H9 (cell line): ENCODE data around the gene PPP1R17. TPM values are rescaled to one million over a fixed set of nuclear protein-coding genes. Genes with fewer than 3 reads are reported as not detected.

Experiments
- DNase-seq: peaks from one replicate; pipeline ENCODE4 v3.0.0-alpha.2; 2017
- H2AFZ ChIP-seq: one replicate; pipeline ENCODE4 v1.6.1; 2013; ENCODE audit warnings: mild to moderate bottlenecking, low read length, control low read depth, moderate library complexity
- H2AK5ac ChIP-seq: 2 replicates; pipeline ENCODE4 v1.6.1; 2013; ENCODE audit warnings: low read length, control low read depth, mixed read lengths; ENCODE audit not compliant: insufficient read length
- H2BK120ac ChIP-seq: one replicate; pipeline ENCODE4 v1.6.1; 2013; ENCODE audit warnings: low read depth, mild to moderate bottlenecking, low read length, control low read depth, inconsistent platforms; ENCODE audit not compliant: poor library complexity, severe bottlenecking
- H2BK12ac ChIP-seq: 2 replicates; pipeline ENCODE4 v1.6.1; 2013; ENCODE audit warnings: low read length, control low read depth, mixed read lengths, low read depth; ENCODE audit not compliant: insufficient read length
- H2BK15ac ChIP-seq: 2 replicates; pipeline ENCODE4 v1.6.1; 2013; ENCODE audit warnings: low read depth, low read length, control low read depth
- H2BK20ac ChIP-seq: one replicate; pipeline ENCODE4 v1.6.1; 2013; ENCODE audit warnings: low read depth, mild to moderate bottlenecking, low read length, control low read depth, inconsistent platforms; ENCODE audit not compliant: poor library complexity, severe bottlenecking
- H2BK5ac ChIP-seq: 2 replicates; pipeline ENCODE4 v1.6.1; 2013; ENCODE audit warnings: low read length, control low read depth, mixed read lengths; ENCODE audit not compliant: insufficient read length
- H3K14ac ChIP-seq: 2 replicates; pipeline ENCODE4 v1.6.1; 2013; ENCODE audit warnings: low read length, control low read depth; ENCODE audit not compliant: insufficient read depth
- H3K18ac ChIP-seq: 2 replicates; pipeline ENCODE4 v1.6.1; 2013; ENCODE audit warnings: low read depth, mild to moderate bottlenecking, mixed read lengths, low read length, control low read depth; ENCODE audit not compliant: insufficient read length
- H3K23ac ChIP-seq: 2 replicates; pipeline ENCODE4 v1.6.1; 2013; ENCODE audit warnings: low read length, control low read depth, mixed read lengths, low read depth; ENCODE audit not compliant: insufficient read length
- H3K23me2 ChIP-seq: 2 replicates; pipeline ENCODE4 v1.6.1; 2013; ENCODE audit warnings: low read depth, mild to moderate bottlenecking, mixed read lengths, low read length, control low read depth; ENCODE audit not compliant: insufficient read length, poor library complexity, severe bottlenecking
- H3K27ac ChIP-seq: 2 replicates; pipeline ENCODE4 v1.5.1; 2013; ENCODE audit warnings: low read length, control low read depth, mixed read lengths, low read depth; ENCODE audit not compliant: insufficient read length
- H3K27me3 ChIP-seq: 2 replicates; pipeline ENCODE4 v1.6.1; 2013; ENCODE audit warnings: low read length, control low read depth, inconsistent platforms; ENCODE audit not compliant: insufficient read depth
- H3K4ac ChIP-seq: 2 replicates; pipeline ENCODE4 v1.6.1; 2013; ENCODE audit warnings: low read depth, mild to moderate bottlenecking, control low read depth, inconsistent platforms, low read length, moderate library complexity
- H3K4me1 ChIP-seq: 2 replicates; pipeline ENCODE4 v1.6.1; 2013; ENCODE audit warnings: low read length, control low read depth, inconsistent platforms; ENCODE audit not compliant: insufficient read depth
- H3K4me2 ChIP-seq: 2 replicates; pipeline ENCODE4 v1.6.1; 2013; ENCODE audit warnings: low read length, control low read depth, mixed read lengths; ENCODE audit not compliant: insufficient read length, insufficient read depth
- H3K56ac ChIP-seq: 2 replicates; pipeline ENCODE4 v1.6.1; 2013; ENCODE audit warnings: low read depth, mild to moderate bottlenecking, mixed read lengths, low read length, control low read depth; ENCODE audit not compliant: insufficient read length
- H3K79me1 ChIP-seq: 2 replicates; pipeline ENCODE4 v1.6.1; 2013; ENCODE audit warnings: low read depth, mild to moderate bottlenecking, moderate library complexity, low read length, control low read depth, inconsistent platforms; ENCODE audit not compliant: insufficient read depth, poor library complexity, severe bottlenecking
- H3K79me2 ChIP-seq: 2 replicates; pipeline ENCODE4 v1.6.1; 2013; ENCODE audit warnings: low read length, control low read depth, inconsistent platforms; ENCODE audit not compliant: insufficient read depth
- H3K9ac ChIP-seq: 2 replicates; pipeline ENCODE4 v1.6.1; 2013; ENCODE audit warnings: low read length, control low read depth, mixed read lengths; ENCODE audit not compliant: insufficient read length; ENCODE audit errors: extremely low read depth
- H3K9me3 ChIP-seq: one replicate; pipeline ENCODE4 v1.6.1; 2013; ENCODE audit warnings: low read depth, low read length, inconsistent platforms; ENCODE audit not compliant: control insufficient read depth
- H3T11ph ChIP-seq: one replicate; pipeline ENCODE4 v1.6.1; 2013; ENCODE audit warnings: mild to moderate bottlenecking, low read length, control low read depth, inconsistent platforms
- H4K20me1 ChIP-seq: one replicate; pipeline ENCODE4 v1.6.1; 2013; ENCODE audit not compliant: control insufficient read depth, insufficient read length, insufficient read depth
- H4K5ac ChIP-seq: 2 replicates; pipeline ENCODE4 v1.6.1; 2013; ENCODE audit warnings: low read depth, mild to moderate bottlenecking, mixed read lengths, low read length, control low read depth; ENCODE audit not compliant: insufficient read length
- H4K8ac ChIP-seq: replicated peaks from 2 replicates; pipeline ENCODE4 v1.6.1; 2013; ENCODE audit warnings: low read length, control low read depth, mixed read lengths, low read depth; ENCODE audit not compliant: insufficient read length
- H4K91ac ChIP-seq: 2 replicates; pipeline ENCODE4 v1.6.1; 2013; ENCODE audit warnings: low read depth, mild to moderate bottlenecking, moderate library complexity, mixed read lengths, low read length, control low read depth; ENCODE audit not compliant: insufficient read length
- H3K27ac Mint-ChIP-seq, 3 experiments: 2 replicates in 2 of 3; 3 replicates in 1 of 3; pipeline ENCODE4 v1.8.0; 2020 to 2021; ENCODE audit warnings: mixed read lengths in 3 of 3, mild to moderate bottlenecking in 1 of 3, moderate library complexity in 1 of 3
- H3K27me3 Mint-ChIP-seq: 2 replicates; pipeline ENCODE4 v1.8.0; 2021; ENCODE audit warnings: low read depth, mild to moderate bottlenecking, moderate library complexity, mixed read lengths
- H3K36me3 Mint-ChIP-seq, 3 experiments: 2 replicates in 2 of 3; 3 replicates in 1 of 3; pipeline ENCODE4 v1.8.0; 2020 to 2021; ENCODE audit warnings: low read depth in 3 of 3, mixed read lengths in 3 of 3; ENCODE audit not compliant: insufficient read depth in 1 of 3
- H3K4me1 Mint-ChIP-seq, 2 experiments: 2 replicates each; pipeline ENCODE4 v1.8.0; 2020; ENCODE audit warnings: mixed read lengths in 2 of 2
- H3K4me3 Mint-ChIP-seq, 2 experiments: 2 replicates in 1 of 2; 3 replicates in 1 of 2; pipeline ENCODE4 v1.8.0; 2020 to 2021; ENCODE audit warnings: mild to moderate bottlenecking in 2 of 2, mixed read lengths in 2 of 2, moderate library complexity in 1 of 2
- H3K9me3 Mint-ChIP-seq, 2 experiments: 2 replicates in 1 of 2; 3 replicates in 1 of 2; pipeline ENCODE4 v1.8.0; 2020; ENCODE audit warnings: mild to moderate bottlenecking in 2 of 2, mixed read lengths in 2 of 2, moderate library complexity in 1 of 2
- WGBS: extraction: QIAGEN DNeasy Blood & Tissue Kit; methylation state at CpG from one replicate; pipeline ENCODE4 v1.1.7; 2013; ENCODE audit warnings: missing lambda C conversion rate, low lambda C conversion rate, mixed read lengths; ENCODE audit not compliant: insufficient read length; ENCODE audit errors: extremely low coverage; 5-methylcytosine and 5-hydroxymethylcytosine counted together
- total RNA-seq: library from RNA; stranded (reverse); gene quantifications from 2 replicates; pipeline ENCODE4 v1.2.1, GENCODE V29; 2021
- TF ChIP-seq, protein P1 (sequence below): fragments of 200-600 bp; sonication (generic); conservative IDR thresholded peaks from 3 replicates; pipeline ENCODE4 v1.8.0; 2021; ENCODE audit warnings: antibody characterized with exemption, mild to moderate bottlenecking

The PPP1R17 gene
- total RNA-seq, 1 experiment from 2014 or later = 1.2 TPM

DNA sequence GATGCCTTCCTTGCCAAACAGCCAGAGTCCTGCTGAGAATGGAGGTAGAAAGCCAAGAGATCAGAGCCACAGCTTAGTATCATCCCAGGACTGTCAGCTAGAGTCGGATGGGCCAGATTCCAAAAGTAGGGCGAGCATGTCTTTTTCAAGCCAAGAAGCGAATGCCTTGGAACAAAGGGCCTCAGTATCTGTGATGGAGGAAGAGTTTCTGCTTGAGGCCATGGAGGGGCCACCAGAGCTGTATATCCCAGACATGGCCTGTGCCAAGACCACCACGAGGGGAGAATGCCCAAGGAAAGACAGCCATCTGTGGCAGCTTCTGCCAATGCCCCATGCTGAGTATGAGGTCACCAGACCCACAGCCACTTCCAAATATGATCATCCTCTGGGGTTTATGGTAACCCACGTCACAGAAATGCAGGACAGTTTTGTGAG lies 44.3 kb upstream of the PPP1R17 start:
- Histone ChIP-seq H2BK5ac (no peak overlapping the region), H2BK20ac (no peak overlapping the region), H2BK120ac (no peak overlapping the region), H4K8ac (no peak overlapping the region), H3K79me1 (no peaks in the 10 kb centered on the region), H3K27me3 (no peaks in the 10 kb centered on the region), H3K79me2 (no peaks in the 10 kb centered on the region), H3K9me3 (no peaks in the 10 kb centered on the region), H3K4me1 (no peaks in the 10 kb centered on the region), H3K23me2 (no peaks in the 10 kb centered on the region), H3K4me2 (no peak overlapping the region), H3T11ph (no peak overlapping the region), H3K18ac (no peak overlapping the region), H4K20me1 (no peaks in the 10 kb centered on the region), H4K91ac (no peak overlapping the region), H3K9ac (no peak overlapping the region), H4K5ac (no peak overlapping the region), H3K23ac (no peak overlapping the region), H2AFZ (no peak overlapping the region), H3K27ac (no peak overlapping the region), H3K4ac (no peak overlapping the region), H2BK15ac (no peak overlapping the region), H3K56ac (no peak overlapping the region), H3K14ac (no peak overlapping the region), H2AK5ac (no peak overlapping the region), H2BK12ac (no peak overlapping the region)
- H3K27ac Mint-ChIP-seq = no peak overlapping the region
- DNase-seq = no peak
- no peak overlapping the region for H3K4me3 Mint-ChIP-seq
- no peaks in the 10 kb centered on the region; a peak in 2 of 7 replicates for H3K36me3 Mint-ChIP-seq
- peaks cover 12 to 34% of the 10 kb centered on the region in 2 experiments; a peak in 3 of 4 replicates for H3K4me1 Mint-ChIP-seq
- no CpG with 5 or more reads among the region's 5 CpGs for WGBS
- H3K9me3 Mint-ChIP-seq = no peaks in the 10 kb centered on the region; a peak in 1 of 5 replicates
- TF ChIP-seq, protein P1, sequence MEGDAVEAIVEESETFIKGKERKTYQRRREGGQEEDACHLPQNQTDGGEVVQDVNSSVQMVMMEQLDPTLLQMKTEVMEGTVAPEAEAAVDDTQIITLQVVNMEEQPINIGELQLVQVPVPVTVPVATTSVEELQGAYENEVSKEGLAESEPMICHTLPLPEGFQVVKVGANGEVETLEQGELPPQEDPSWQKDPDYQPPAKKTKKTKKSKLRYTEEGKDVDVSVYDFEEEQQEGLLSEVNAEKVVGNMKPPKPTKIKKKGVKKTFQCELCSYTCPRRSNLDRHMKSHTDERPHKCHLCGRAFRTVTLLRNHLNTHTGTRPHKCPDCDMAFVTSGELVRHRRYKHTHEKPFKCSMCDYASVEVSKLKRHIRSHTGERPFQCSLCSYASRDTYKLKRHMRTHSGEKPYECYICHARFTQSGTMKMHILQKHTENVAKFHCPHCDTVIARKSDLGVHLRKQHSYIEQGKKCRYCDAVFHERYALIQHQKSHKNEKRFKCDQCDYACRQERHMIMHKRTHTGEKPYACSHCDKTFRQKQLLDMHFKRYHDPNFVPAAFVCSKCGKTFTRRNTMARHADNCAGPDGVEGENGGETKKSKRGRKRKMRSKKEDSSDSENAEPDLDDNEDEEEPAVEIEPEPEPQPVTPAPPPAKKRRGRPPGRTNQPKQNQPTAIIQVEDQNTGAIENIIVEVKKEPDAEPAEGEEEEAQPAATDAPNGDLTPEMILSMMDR = no peak
- peaks cover 2% of the 10 kb centered on the region for H3K27me3 Mint-ChIP-seq
